HepG2 (cell line): Measurements from ENCODE around the gene SECTM1. TPM values are rescaled to one million over a fixed set of nuclear protein-coding genes. Genes with fewer than 3 reads are reported as not detected.
A peak's percentile ranks its signal among the peaks of the same experiment; 100 is the strongest.

ENCODE experiments used
- ADNP ChIP-seq: sonication (generic); formaldehyde crosslinking; IDR thresholded peaks from 2 replicates; pipeline ENCODE4 v1.4.0; 2020; ENCODE audit warnings: missing genetic modification reagents
- ATF1 ChIP-seq: IDR thresholded peaks from 2 replicates; pipeline ENCODE4 v1.6.1; 2016; ENCODE audit warnings: mild to moderate bottlenecking, control low read depth
- DZIP1 ChIP-seq: sonication (generic); formaldehyde crosslinking; IDR thresholded peaks from 2 replicates; pipeline ENCODE4 v1.5.0; 2020; ENCODE audit warnings: mild to moderate bottlenecking, missing genetic modification reagents
- FOXJ3 ChIP-seq: sonication (generic); formaldehyde crosslinking; IDR thresholded peaks from 2 replicates; pipeline ENCODE4 v1.4.0; 2020; ENCODE audit warnings: missing genetic modification reagents, mild to moderate bottlenecking, borderline replicate concordance
- HBP1 ChIP-seq: IDR thresholded peaks from 2 replicates; pipeline ENCODE4 v1.6.1; 2016; ENCODE audit warnings: low read depth, control low read depth
- KDM3A ChIP-seq: IDR thresholded peaks from 2 replicates; pipeline ENCODE4 v1.6.1; 2018; ENCODE audit warnings: low read depth, missing compliant biosample characterization
- MTA3 ChIP-seq: sonication (generic); formaldehyde crosslinking; IDR thresholded peaks from 2 replicates; pipeline ENCODE4 v1.4.0; 2020; ENCODE audit warnings: missing genetic modification reagents
- SMAD3 ChIP-seq: sonication (generic); formaldehyde crosslinking; IDR thresholded peaks from 2 replicates; pipeline ENCODE4 v1.4.0; 2020; ENCODE audit warnings: missing genetic modification reagents
- TAF1 ChIP-seq: sonication (generic); formaldehyde crosslinking; IDR thresholded peaks from 2 replicates; pipeline ENCODE4 v1.4.0; 2020; ENCODE audit warnings: missing genetic modification reagents
- TP53 ChIP-seq: sonication (generic); formaldehyde crosslinking; conservative IDR thresholded peaks from 2 replicates; pipeline ENCODE4 v1.4.0; 2020; ENCODE audit warnings: missing genetic modification reagents
- WIZ ChIP-seq: sonication (generic); formaldehyde crosslinking; IDR thresholded peaks from 2 replicates; pipeline ENCODE4 v1.5.1; 2020; ENCODE audit warnings: mild to moderate bottlenecking, missing genetic modification reagents
- XBP1 ChIP-seq: sonication (generic); formaldehyde crosslinking; IDR thresholded peaks from 2 replicates; pipeline ENCODE4 v1.5.0; 2020; ENCODE audit warnings: missing genetic modification reagents
- ZBTB14 ChIP-seq: sonication (generic); formaldehyde crosslinking; IDR thresholded peaks from 2 replicates; pipeline ENCODE4 v1.4.0; 2020; ENCODE audit warnings: missing genetic modification reagents
- ZFP37 ChIP-seq: sonication (generic); formaldehyde crosslinking; IDR thresholded peaks from 2 replicates; pipeline ENCODE4 v1.4.0; 2020; ENCODE audit warnings: missing genetic modification reagents, borderline replicate concordance
- ZGPAT ChIP-seq: IDR thresholded peaks from 2 replicates; pipeline ENCODE4 v1.6.1; 2016; ENCODE audit warnings: mild to moderate bottlenecking
- ZNF30 ChIP-seq: sonication (generic); formaldehyde crosslinking; IDR thresholded peaks from 2 replicates; pipeline ENCODE4 v1.5.0; 2020; ENCODE audit warnings: mild to moderate bottlenecking, missing genetic modification reagents
- ZNF317 ChIP-seq: sonication (generic); formaldehyde crosslinking; IDR thresholded peaks from 2 replicates; pipeline ENCODE4 v1.5.0; 2020; ENCODE audit warnings: mild to moderate bottlenecking, missing genetic modification reagents
- ZNF720 ChIP-seq: sonication (generic); formaldehyde crosslinking; IDR thresholded peaks from 2 replicates; pipeline ENCODE4 v1.4.0; 2020; ENCODE audit warnings: missing genetic modification reagents
- ZNF724P ChIP-seq: sonication (generic); formaldehyde crosslinking; IDR thresholded peaks from 2 replicates; pipeline ENCODE4 v1.8.0; 2022; ENCODE audit warnings: missing genetic modification reagents, borderline replicate concordance
- ZNF75D ChIP-seq: sonication (generic); formaldehyde crosslinking; IDR thresholded peaks from 2 replicates; pipeline ENCODE4 v1.8.1; 2023; ENCODE audit warnings: missing genetic modification reagents, mild to moderate bottlenecking, borderline replicate concordance
- ZNF891 ChIP-seq: sonication (generic); formaldehyde crosslinking; IDR thresholded peaks from 2 replicates; pipeline ENCODE4 v1.5.0; 2020; ENCODE audit warnings: mild to moderate bottlenecking, missing genetic modification reagents
- polyA plus RNA-seq, 8 experiments: library from polyadenylated mRNA; depleted of rRNA in 3 of 8; stranded (reverse) in 7 of 8; unstranded in 1 of 8; fragments of >200 nt; fragmentation: Illumina TruSeq in 4 of 8; extraction: Trizol in 4 of 8; gene quantifications; 2 replicates each; pipeline versions ENCODE4 v1.2.1 to v1.2.3, GENCODE V29; 2011 to 2016; ENCODE audit warnings: low read depth in 4 of 8, missing spikeins in 1 of 8, mixed read lengths in 1 of 8; ENCODE audit not compliant: insufficient read depth in 1 of 8
- total RNA-seq, 5 experiments: library from RNA; depleted of rRNA; stranded (reverse); fragments of >200 nt; fragmentation: Illumina TruSeq; extraction: Trizol; gene quantifications; 2 replicates each; pipeline ENCODE4 v1.2.3, GENCODE V29; 2016; ENCODE audit warnings: low read depth in 1 of 5
- TF ChIP-seq, protein P1 (sequence below): sonication (generic); formaldehyde crosslinking; IDR thresholded peaks from 2 replicates; pipeline ENCODE4 v1.8.0; 2022; ENCODE audit warnings: missing genetic modification reagents, mild to moderate bottlenecking, borderline replicate concordance

The SECTM1 gene
- total and polyA plus RNA-seq, 2 of the 13 experiments (the other 11 are each of a cell fraction or from before 2014, with no cell fraction given): 3.5 to 5.3 TPM

- no peak for TF ChIP-seq DZIP1 (CRISPR knock-in tag)
- peak; percentile 79; the same call in 1 of the 2 replicates for TF ChIP-seq ZNF720
- no peak for TF ChIP-seq ZNF891 (CRISPR knock-in tag)
- TF ChIP-seq TP53: peak; percentile 61; the same call in 1 of the 2 replicates
- TF ChIP-seq HBP1: peak; percentile 87
- TF ChIP-seq ZNF317 (CRISPR knock-in tag): peak; percentile 91
- TF ChIP-seq, protein P1, sequence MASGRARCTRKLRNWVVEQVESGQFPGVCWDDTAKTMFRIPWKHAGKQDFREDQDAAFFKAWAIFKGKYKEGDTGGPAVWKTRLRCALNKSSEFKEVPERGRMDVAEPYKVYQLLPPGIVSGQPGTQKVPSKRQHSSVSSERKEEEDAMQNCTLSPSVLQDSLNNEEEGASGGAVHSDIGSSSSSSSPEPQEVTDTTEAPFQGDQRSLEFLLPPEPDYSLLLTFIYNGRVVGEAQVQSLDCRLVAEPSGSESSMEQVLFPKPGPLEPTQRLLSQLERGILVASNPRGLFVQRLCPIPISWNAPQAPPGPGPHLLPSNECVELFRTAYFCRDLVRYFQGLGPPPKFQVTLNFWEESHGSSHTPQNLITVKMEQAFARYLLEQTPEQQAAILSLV: peak; percentile 67; the same call in 1 of the 2 replicates
- peak; percentile 89; the same call in 1 of the 2 replicates for TF ChIP-seq KDM3A (CRISPR knock-in tag)
- TF ChIP-seq ZNF75D (CRISPR knock-in tag): no peak
- no peak for TF ChIP-seq MTA3 (CRISPR knock-in tag)
- TF ChIP-seq ZBTB14: peak; percentile 8; the same call in 1 of the 2 replicates
- peak; percentile 88; the same call in 1 of the 2 replicates for TF ChIP-seq ZFP37 (CRISPR knock-in tag)
- TF ChIP-seq ZGPAT (CRISPR knock-in tag): peak; percentile 98
- TF ChIP-seq WIZ (CRISPR knock-in tag): no peak
- no peak; the same call in 1 of the 2 replicates for TF ChIP-seq ATF1 (CRISPR knock-in tag)
- TF ChIP-seq FOXJ3 (CRISPR knock-in tag): peak; percentile 97
- TF ChIP-seq ADNP (CRISPR knock-in tag): no peak
- TF ChIP-seq SMAD3: peak; percentile 98
- TF ChIP-seq TAF1: peak; percentile 62
- TF ChIP-seq XBP1 (CRISPR knock-in tag): no peak; the same call in 1 of the 2 replicates
- TF ChIP-seq ZNF724P (CRISPR knock-in tag): no peak; the same call in 1 of the 2 replicates
- no peak for TF ChIP-seq ZNF30
Observed at GRCh38 chr17:82346342-82347300, 13.1 kb upstream of the SECTM1 start (continued).
